HG03342 (cell line): ENCODE measurements around the gene RTL5.

Experiments used
- ATAC-seq: cut with Tn5 transposase; IDR thresholded peaks from one replicate; pipeline ENCODE4 v1.9.1; 2021; ENCODE audit warnings: mild to moderate bottlenecking, moderate library complexity; ENCODE audit not compliant: unreplicated experiment

RTL5 gene

DNA sequence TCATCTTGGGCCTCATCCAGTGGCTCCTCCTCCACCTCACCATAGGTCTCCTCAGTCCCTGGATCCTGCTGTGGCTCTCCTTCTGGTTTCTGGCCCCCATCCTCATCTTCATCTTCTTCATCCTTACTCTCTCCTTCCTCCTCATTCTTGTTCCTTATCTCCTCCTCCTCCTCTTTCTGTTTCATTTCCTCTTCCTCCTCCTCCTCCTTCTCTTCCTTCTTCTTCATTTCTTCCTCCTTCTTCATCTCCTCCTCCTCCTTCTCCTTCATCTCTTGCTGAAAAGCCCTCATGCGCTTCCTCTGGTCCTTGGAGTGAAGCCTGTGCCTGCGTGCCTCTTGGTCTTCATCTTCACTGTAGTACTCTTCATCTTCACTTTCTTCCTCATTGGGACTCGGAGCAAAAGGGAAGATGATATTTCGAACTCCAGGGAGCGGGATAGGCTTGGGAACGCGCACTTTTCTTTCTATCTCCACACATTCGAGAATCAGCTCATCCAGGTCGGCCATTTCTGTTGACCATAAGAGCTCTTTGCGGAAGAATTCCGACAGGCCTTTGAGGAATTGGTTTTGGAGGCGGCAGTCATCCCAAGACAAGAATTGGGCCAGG is 1.5 kb downstream of the RTL5 start:
- no peak for ATAC-seq

GRCh38 chrX:72129661-72130060 is 2.1 kb downstream of the RTL5 start:
- ATAC-seq, result no peak

- no peak for ATAC-seq
Measured at GRCh38 chrX:72128881-72129280, 2.8 kb downstream of the RTL5 start.

DNA sequence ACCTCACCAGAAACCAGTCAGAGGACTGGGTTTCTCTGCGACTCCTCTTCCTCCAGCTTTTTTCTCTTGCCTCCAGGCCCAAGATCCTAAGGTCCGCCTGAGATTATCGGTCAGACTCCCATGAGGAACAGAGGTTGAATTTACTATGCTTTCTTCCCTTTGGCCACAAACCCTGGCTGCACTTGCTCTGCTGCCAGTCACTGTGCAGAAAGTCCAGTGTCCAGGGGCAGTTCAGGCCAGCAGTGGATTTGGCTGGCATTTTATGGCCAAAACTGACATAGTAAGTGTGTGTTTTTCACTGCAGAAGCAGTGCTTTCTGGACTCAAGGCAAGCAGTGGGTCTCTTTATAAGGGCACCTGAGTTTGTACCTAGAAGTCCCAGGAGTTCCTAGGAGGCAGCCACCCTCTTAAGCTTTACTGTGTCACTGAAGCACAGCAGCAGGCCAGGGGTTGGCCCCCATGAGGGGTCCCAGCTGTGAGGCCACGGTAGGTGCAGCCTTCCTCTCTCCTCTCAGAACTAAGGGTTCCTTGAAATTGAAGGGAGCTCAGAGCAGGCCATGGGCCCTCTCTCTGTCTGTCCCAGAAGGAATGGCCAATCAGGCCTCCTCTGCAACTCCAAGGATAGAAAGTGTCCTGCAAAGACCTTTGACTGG is 3.4 kb downstream of the RTL5 start:
- ATAC-seq, result no peak

GRCh38 chrX:72127332-72127731 is 4.4 kb downstream of the RTL5 start:
- ATAC-seq, result no peak

DNA sequence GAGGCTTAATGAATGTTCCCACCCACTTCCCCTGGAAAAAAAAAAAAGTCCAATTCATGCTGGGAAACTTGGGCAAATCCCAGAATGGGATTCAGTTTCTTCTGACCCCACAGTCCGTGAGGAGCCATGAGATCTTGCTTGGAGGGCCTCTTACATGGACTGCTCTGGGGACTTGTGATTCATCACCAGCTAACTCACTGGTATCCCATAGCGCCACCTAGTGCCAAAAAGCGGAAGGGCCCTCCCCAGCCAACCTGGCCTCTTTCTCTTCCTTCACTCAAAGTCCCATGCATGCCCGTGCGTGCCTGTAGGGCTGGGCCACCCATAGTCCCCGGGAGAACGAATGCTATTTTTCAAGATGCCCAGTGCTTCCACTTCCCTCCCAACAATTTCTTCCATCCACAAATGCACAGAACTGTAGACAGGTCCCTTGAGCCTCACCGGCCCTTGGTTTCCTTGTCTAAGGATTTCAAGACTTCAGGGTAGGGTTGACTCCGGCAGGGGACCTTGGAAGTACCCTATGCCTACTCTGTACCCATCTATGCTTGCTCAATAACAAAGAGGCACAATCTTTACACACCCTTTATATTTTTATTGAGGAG is 5.1 kb downstream of the RTL5 start:
- ATAC-seq, result peak; percentile 67

- no peak for ATAC-seq
Measured at GRCh38 chrX:72126048-72126415, 5.7 kb downstream of the RTL5 start.

- no peak for ATAC-seq
Measured at GRCh38 chrX:72125331-72126047, 6.2 kb downstream of the RTL5 start.

GRCh38 chrX:72124540-72125201 is 7.0 kb downstream of the RTL5 start:
- ATAC-seq, result no peak

DNA sequence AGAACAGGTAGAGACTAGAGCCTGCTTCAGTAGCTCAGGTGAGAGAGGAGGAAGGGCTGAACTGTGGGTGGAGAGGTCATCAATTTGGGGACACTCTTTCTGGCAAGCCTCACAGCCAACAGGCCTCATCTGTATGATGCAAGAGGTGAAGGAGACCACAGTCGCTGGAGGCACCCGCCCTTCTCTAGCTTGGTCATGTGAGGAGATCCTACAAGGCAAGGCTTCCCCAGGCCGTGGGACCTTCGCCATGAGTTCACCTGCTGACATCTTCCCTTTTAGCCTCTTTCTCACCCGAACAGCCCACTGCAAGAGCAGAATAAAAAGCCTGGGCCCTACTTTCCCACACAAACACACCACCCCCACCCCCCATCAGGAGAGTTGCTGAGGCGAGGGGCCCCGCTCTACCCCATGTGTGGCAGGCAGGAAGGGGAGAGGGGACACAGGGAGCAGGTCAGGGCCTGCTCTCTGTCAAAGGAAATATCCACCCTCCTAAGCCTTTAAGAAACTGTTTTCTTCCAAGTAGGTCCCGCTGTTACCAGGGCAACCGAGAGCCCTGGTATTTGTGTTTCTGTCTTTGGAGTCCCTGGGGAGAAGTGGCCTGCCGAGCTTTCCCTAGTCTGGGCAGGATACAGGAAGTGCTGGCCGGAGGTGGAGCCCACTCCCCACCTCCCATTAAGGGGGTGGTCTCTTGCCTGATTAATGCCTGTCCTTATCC is 8.1 kb downstream of the RTL5 start:
- no peak for ATAC-seq

DNA sequence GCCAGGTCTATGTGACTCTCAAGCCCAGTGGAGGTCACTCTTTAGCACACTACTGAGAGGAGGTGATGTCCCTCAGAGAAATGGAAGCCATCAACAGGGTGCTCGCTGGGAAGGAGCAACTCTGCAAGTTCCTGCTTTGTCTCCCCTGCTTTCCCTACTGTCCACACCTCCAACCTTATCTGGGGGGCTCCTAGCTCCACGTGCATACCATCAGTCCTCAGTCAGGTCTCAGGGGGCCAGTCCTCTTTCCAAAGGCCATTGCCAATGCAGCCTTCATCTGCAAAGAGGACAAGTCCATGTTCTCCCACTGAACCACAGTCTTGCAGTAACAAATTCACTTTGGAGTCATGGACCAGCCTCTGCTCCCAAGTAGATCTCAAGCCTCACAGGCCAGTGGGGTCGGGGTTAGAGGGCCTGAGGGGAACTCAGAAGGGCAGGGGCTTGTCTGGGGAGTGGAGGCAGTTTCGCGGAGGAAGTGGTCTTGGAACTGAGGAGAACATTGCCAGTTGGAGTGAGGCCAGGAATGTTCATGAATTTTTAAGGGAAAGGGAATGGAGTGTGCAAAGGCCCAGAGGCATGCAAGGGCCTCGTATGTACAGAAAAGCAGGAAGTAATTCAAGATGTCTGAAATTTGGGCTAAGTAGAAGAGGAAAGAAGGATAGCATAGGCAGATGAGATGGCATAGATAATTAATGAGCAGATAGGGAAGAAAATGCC is 8.9 kb downstream of the RTL5 start:
- ATAC-seq, result no peak

GRCh38 chrX:72121383-72121782 is 10.3 kb downstream of the RTL5 start:
- ATAC-seq, result peak; percentile 40

GRCh38 chrX:72120837-72121236 is 10.9 kb downstream of the RTL5 start:
- no peak for ATAC-seq

DNA sequence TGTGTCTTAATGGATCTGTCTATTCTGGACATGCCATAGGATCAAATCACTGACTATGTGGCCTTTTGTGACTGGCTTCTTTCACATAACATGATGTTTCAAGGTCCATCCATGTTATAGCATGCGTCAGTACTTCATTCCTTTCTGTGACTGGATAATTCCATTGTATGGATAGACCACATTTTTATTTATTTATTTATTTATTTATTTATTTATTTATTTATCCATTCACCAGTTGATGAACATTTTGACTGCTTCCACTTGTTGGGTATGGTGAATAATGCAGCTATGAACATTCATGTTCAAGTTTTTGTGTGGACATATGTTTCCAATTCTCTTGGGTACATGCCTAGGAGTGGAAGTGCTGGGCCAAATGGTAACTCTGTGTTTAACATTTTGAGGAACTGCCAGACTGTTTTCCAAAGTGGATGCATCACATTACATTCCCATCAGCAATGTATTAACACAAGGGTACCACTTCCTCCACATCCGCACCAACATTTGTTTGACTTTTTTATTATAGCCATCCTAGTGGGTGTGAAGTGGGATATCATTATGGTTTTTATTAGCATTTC is 14.0 kb downstream of the RTL5 start:
- ATAC-seq, result no peak

- no peak for ATAC-seq
Measured at GRCh38 chrX:72115380-72115779, 16.3 kb downstream of the RTL5 start.

GRCh38 chrX:72114807-72115206 is 16.9 kb downstream of the RTL5 start:
- ATAC-seq, result no peak

DNA sequence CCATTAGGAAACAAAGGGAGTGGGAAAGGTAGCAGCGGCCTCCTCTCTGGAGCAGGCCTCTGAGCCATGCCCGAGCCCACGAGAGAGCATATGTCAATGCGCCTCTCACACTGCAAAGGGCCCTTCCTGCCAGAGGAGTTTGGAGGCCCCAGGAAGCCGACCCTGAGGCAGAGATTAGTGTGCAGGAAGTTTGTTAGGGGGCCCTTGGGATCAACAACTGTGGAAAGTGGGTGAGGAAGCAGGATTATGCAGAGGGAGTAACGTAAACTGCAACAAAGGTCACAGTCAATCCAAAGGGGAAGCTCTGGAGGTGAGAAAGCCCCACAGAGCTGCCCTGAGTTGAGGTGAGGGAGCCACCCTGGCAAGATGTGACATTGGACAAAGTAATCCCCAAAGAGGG is 17.4 kb downstream of the RTL5 start:
- ATAC-seq, result no peak

DNA sequence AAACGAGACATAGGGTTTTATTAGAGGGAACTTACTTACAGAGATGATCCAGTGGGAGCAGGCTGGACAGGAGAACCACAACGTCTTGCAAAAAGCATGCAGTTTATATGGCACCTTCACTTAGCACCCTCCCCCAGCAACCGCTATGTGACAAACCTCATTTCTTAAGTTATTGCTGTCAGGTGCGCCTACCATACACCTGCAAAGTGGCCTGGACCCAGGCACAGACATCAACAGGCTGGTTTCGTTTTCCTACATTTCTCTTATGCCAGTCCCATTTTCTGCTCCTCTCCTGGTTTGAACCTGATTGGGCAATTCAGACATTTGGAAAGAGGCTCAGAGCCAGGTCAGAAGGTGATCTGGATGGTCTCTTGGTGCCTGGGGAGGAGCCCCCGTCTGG is 18.3 kb downstream of the RTL5 start:
- ATAC-seq, result no peak

GRCh38 chrX:72110876-72111708 is 20.6 kb downstream of the RTL5 start:
- ATAC-seq, result no peak
